ENCODE data around the gene PPP2R5B. TPM values are rescaled to one million over a fixed set of nuclear protein-coding genes. Genes with fewer than 3 reads are reported as not detected.

The PPP2R5B gene
- total and polyA plus RNA-seq, 9 of the 15 experiments (the other 6 are each of a cell fraction or from before 2014, with no cell fraction given), result 0.10 to 7.8 (median 3.3) TPM

DNA sequence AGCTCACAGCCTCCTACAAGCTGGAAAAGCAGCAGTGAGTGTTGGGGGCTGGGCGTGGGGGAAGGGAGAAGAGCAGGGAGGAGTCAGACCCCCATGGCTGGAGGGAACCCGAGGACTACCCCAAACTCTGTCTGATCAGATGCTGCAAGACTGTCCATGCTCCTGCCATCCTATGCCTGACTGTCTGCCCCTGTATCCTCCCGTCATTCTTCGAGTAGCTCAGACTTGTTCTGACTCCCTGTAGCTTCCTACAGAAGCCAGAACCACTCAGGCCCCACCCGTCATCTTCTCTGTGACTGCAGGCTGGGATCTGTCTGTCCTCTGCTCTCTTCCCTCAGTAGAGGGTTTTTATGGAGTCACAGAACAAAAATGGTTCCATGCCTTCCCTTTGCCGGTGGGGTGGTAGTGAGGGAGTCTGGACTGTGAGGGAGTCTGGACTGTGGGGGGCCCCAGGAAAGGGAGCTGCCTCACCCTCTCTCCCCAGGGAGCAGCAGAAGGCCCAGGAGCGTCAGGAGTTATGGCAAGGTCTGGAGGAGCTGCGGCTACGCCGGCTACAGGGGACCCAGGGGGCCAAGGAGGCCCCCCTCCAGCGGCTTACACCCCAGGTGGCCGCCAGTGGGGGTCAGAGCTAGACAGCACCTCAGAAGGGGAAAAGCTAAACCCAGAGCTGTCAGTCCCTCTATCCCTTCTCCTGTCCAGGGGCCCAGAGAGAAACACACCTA is 8.9 kb downstream of the PPP2R5B start (continued):
- no peak for TF ChIP-seq NUFIP1 (IDR thresholded peaks at IDR 0.05; ENCODE audit: partially characterized antibody)
- no peak for TF ChIP-seq SREBF2 (CRISPR knock-in tag; IDR thresholded peaks at IDR 0.05)
- no peak for TF ChIP-seq CBX5 (IDR thresholded peaks at IDR 0.05; ENCODE audit: borderline replicate concordance, low read depth)
- no peak for TF ChIP-seq PTBP1 (IDR thresholded peaks at IDR 0.05; ENCODE audit: low read depth, low read length)
- TF ChIP-seq KLF6 (CRISPR knock-in tag; IDR thresholded peaks at IDR 0.05; ENCODE audit: borderline replicate concordance), result no peak

DNA sequence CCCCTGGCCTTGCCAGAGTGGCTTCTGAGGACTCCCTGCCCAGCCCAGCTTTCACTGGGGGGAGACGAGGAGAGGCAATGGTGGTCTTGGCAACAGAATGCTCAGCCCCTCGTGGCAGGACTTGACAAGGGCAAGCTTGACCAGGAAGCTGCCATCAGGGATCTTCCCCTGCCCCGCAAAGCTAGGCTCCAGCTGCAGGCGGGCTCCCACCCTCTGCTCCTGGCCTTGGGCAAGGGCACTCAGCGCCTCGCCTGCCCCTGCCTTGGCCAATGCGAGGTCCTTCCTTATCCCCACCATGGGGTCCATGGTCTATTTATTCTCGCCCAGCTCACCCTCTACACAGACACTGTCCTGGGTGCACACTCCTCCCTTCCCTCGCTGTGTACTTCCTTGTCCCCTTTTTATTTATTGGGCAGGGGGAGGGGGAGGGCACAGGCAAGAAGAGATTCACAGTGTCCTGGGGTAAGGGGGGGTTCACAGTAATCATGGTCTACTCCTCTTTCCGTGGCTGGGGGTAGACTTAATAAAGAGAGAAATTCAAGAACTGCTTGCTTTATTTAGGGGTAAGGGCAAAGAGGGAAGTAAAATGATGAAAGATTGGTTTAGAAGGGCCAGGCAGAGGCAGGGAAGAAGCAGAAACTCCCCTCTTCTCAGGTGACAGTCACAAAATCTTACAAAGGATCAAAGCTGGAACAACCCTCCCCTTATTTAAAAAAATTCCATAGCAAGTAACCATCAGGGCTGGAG is 9.6 kb downstream of the PPP2R5B start:
- H3K79me2 ChIP-seq (ENCODE audit: control insufficient read depth, insufficient read depth, low read length), result no peaks in the 10 kb centered on the region
- intact Hi-C loops (cut with micrococcal nuclease) (no loop called here), in situ Hi-C loops (cut with MboI) (no loop called here)
- no peaks in the 10 kb centered on the region for H3K9me3 ChIP-seq (replicated peaks; ENCODE audit: control insufficient read depth, insufficient read depth, low read depth, low read length)
- 59% methylated on average over 9 of the region's 10 CpGs for WGBS (ENCODE audit: insufficient coverage, low coverage, missing lambda C conversion rate)
- ChIA-PET CTCF (ENCODE audit: low intra/inter-chr PET ratio) (no interaction called here), POLR2A (interaction anchor here (0.6 to 1.9 kb wide), 2 partner anchors 10 to 112 kb away, joined by 3 to 14 read pairs; partner anchors contain the start of gene PPP2R5B)
- H3K4me3 ChIP-seq, result no peak overlapping the region
- FAIRE-seq (no peak), ATAC-seq (no peak), DNase-seq (ENCODE audit: extremely low read depth in 1 of 4, low spot score in 3 of 4) (no peak)
- no peak overlapping the region for H2AFZ ChIP-seq (ENCODE audit: low read depth, low read length)
- H3K4me2 ChIP-seq (ENCODE audit: insufficient read depth, low read length), result no peak overlapping the region
- BruUV-seq (replicated peaks), result no TSS peak
- no peaks in the 10 kb centered on the region for H3K27me3 ChIP-seq (ENCODE audit: control insufficient read depth in 2 of 2, insufficient read depth in 2 of 2, low read length in 2 of 2)
- no peaks in the 10 kb centered on the region; the same call in 1 of the 2 replicates for H4K20me1 ChIP-seq (replicated peaks; ENCODE audit: control insufficient read depth, insufficient read depth, low read length)
- peak overlapping the region in 1 of 2 experiments; percentile 82; a peak in 2 of 4 replicates for H3K9ac ChIP-seq (ENCODE audit: insufficient read depth in 1 of 2, low read depth in 2 of 2, low read length in 2 of 2)
- TF ChIP-seq ZNF655 (CRISPR knock-in tag; IDR thresholded peaks at IDR 0.05) (no peak), PRDM10 (IDR thresholded peaks at IDR 0.05; ENCODE audit: partially characterized antibody) (peak; percentile 64), ZNF324 (CRISPR knock-in tag; IDR thresholded peaks at IDR 0.05) (no peak), KDM1A (IDR thresholded peaks at IDR 0.05) (peak in 1 of 2 experiments; percentile 70; a peak in 2 of 4 replicates)
- TF ChIP-seq, protein P1, sequence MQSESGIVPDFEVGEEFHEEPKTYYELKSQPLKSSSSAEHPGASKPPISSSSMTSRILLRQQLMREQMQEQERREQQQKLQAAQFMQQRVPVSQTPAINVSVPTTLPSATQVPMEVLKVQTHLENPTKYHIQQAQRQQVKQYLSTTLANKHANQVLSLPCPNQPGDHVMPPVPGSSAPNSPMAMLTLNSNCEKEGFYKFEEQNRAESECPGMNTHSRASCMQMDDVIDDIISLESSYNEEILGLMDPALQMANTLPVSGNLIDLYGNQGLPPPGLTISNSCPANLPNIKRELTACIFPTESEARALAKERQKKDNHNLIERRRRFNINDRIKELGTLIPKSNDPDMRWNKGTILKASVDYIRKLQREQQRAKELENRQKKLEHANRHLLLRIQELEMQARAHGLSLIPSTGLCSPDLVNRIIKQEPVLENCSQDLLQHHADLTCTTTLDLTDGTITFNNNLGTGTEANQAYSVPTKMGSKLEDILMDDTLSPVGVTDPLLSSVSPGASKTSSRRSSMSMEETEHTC (IDR thresholded peaks at IDR 0.05), result no peak
- peaks cover 8 to 28% of the 10 kb centered on the region in 2 experiments; a peak in 4 of 5 replicates for H3K4me1 ChIP-seq (replicated peaks in 1 of 2; ENCODE audit: control insufficient read depth in 2 of 2, insufficient read depth in 2 of 2, low read length in 2 of 2)
- peaks cover 7% of the 10 kb centered on the region; the same call in 1 of the 3 replicates for H3K36me3 ChIP-seq (ENCODE audit: control insufficient read depth, insufficient read depth, low read length)
- no peaks in the 10 kb centered on the region for H3K9me1 ChIP-seq (ENCODE audit: control insufficient read depth, insufficient read depth, low read length)
- no peak overlapping the region for H3K27ac ChIP-seq (ENCODE audit: extremely low read depth, low read depth, low read length)
